RKO (cell line): ENCODE results near the gene C3orf20.

ENCODE experiments used
- DNase-seq: peaks from one replicate; pipeline ENCODE4 v3.0.0-alpha.2; 2016; ENCODE audit warnings: low spot score

The C3orf20 gene

GRCh38 chr3:14650193-14650592 lies 24.7 kb upstream of the C3orf20 start:
- DNase-seq: no peak

GRCh38 chr3:14651440-14652251 lies 23.3 kb upstream of the C3orf20 start, which contains the start of gene CCDC174:
Gene CCDC174, plus strand, starts transcription at chr3:14651762. Its CDS starts 75 bp downstream, at chr3:14651837.
- peak; percentile 99 for DNase-seq

GRCh38 chr3:14652360-14652907 lies 22.5 kb upstream of the C3orf20 start:
- peak; percentile 74 for DNase-seq

GRCh38 chr3:14657579-14657978 lies 17.4 kb upstream of the C3orf20 start:
- DNase-seq: no peak

GRCh38 chr3:14658978-14659377 lies 16.0 kb upstream of the C3orf20 start:
- no peak for DNase-seq

GRCh38 chr3:14660942-14661341 lies 14.0 kb upstream of the C3orf20 start:
- DNase-seq: no peak

- no peak for DNase-seq
These were observed 11.4 kb upstream of the C3orf20 start for GRCh38 chr3:14663396-14664135.

GRCh38 chr3:14664170-14664569 lies 10.8 kb upstream of the C3orf20 start:
- DNase-seq: no peak

- DNase-seq: no peak
These were observed 2.4 kb upstream of the C3orf20 start for GRCh38 chr3:14672588-14672987.

- DNase-seq: no peak
These were observed 1.9 kb downstream of the C3orf20 start for GRCh38 chr3:14676881-14677280.

- no peak for DNase-seq
These were observed 3.1 kb downstream of the C3orf20 start for GRCh38 chr3:14678015-14678503.

- no peak for DNase-seq
These were observed 5.2 kb downstream of the C3orf20 start for GRCh38 chr3:14680115-14680514.

GRCh38 chr3:14680716-14681115 lies 5.8 kb downstream of the C3orf20 start:
- DNase-seq: no peak

GRCh38 chr3:14684447-14684846 lies 9.5 kb downstream of the C3orf20 start:
- no peak for DNase-seq

- DNase-seq: no peak
These were observed 10.2 kb downstream of the C3orf20 start for GRCh38 chr3:14685179-14685578.

GRCh38 chr3:14687360-14687759 lies 12.4 kb downstream of the C3orf20 start:
- DNase-seq: no peak

GRCh38 chr3:14688525-14688924 lies 13.6 kb downstream of the C3orf20 start:
- no peak for DNase-seq

GRCh38 chr3:14689247-14689980 lies 14.5 kb downstream of the C3orf20 start:
- DNase-seq: no peak

- DNase-seq: no peak
These were observed 16.3 kb downstream of the C3orf20 start for GRCh38 chr3:14691239-14691638.

GRCh38 chr3:14691719-14692118 lies 16.8 kb downstream of the C3orf20 start:
- no peak for DNase-seq

GRCh38 chr3:14698601-14699244 lies 23.8 kb downstream of the C3orf20 start:
- no peak for DNase-seq

- DNase-seq: no peak
These were observed 24.7 kb downstream of the C3orf20 start for GRCh38 chr3:14699643-14700042.
